Peyer's patch (tissue), 4 donors: ENCODE data around the gene EFS.

Source experiments
- CTCF ChIP-seq, 6 experiments: fragments of 450-650 bp in 4 of 6; fragments of 200-600 bp in 2 of 6; sonication (generic) in 1 of 6; IDR thresholded peaks; one replicate each; pipeline ENCODE4 v1.5.1; 2017 to 2019; ENCODE audit warnings: antibody characterized with exemption in 6 of 6, mild to moderate bottlenecking in 3 of 6, moderate library complexity in 1 of 6
- POLR2A ChIP-seq, 2 donors: fragments of 450-650 bp; IDR thresholded peaks; one replicate each; pipeline ENCODE4 v1.5.1; 2017; ENCODE audit warnings: antibody characterized with exemption in 2 of 2, mild to moderate bottlenecking in 2 of 2, moderate library complexity in 2 of 2

- TF ChIP-seq CTCF (IDR thresholded peaks at IDR 0.05) (no peak), POLR2A (IDR thresholded peaks at IDR 0.05) (no peak)
Observed at GRCh38 chr14:23352506-23353432, 12.2 kb downstream of the EFS start, which contains the start of gene SLC22A17.
